Vagina (tissue), 2 donors: ENCODE measurements around the gene MACO1.

Experiments
- POLR2A ChIP-seq, 2 donors: fragments of 450-650 bp; IDR thresholded peaks; one replicate each; pipeline ENCODE4 v1.6.1; 2017; ENCODE audit warnings: antibody characterized with exemption in 2 of 2, mild to moderate bottlenecking in 2 of 2, moderate library complexity in 2 of 2
- TF ChIP-seq, protein P1 (sequence below), 3 experiments: fragments of 450-650 bp in 2 of 3; fragments of 200-600 bp in 1 of 3; sonication (generic) in 1 of 3; IDR thresholded peaks; one replicate each; pipeline ENCODE4 v1.5.1; 2017 to 2019; ENCODE audit warnings: antibody characterized with exemption in 3 of 3, mild to moderate bottlenecking in 2 of 3, moderate library complexity in 2 of 3

DNA sequence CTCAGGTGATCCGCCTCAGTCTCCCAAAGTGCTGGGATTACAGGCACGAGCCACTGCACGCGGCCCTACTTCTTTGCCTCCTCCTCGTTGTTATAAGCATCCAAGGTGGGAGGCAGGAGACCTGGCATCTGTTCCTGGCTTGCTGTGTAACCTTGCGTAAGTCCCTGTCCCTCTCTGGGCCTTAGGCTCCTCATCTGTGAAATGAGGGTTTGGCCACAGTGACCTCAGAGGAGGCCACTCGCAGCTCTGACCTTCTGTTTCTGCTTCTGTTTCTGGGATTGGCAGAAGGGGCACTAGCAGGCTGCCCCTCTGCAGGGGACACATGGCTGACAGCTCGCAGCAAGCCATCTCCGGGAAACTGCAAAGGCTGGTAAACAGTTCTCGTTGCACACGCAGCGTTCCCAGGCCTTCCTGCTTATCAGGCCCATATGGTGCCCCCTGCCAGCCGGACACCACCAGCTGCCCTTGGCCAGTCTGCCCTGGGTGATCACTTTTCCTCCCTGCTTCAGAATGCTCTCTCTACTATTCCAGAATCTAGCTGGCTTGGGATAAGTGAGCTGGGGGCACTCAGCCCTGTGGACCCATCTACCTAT, 110.1 kb downstream of the MACO1 start:
- TF ChIP-seq, protein P1, sequence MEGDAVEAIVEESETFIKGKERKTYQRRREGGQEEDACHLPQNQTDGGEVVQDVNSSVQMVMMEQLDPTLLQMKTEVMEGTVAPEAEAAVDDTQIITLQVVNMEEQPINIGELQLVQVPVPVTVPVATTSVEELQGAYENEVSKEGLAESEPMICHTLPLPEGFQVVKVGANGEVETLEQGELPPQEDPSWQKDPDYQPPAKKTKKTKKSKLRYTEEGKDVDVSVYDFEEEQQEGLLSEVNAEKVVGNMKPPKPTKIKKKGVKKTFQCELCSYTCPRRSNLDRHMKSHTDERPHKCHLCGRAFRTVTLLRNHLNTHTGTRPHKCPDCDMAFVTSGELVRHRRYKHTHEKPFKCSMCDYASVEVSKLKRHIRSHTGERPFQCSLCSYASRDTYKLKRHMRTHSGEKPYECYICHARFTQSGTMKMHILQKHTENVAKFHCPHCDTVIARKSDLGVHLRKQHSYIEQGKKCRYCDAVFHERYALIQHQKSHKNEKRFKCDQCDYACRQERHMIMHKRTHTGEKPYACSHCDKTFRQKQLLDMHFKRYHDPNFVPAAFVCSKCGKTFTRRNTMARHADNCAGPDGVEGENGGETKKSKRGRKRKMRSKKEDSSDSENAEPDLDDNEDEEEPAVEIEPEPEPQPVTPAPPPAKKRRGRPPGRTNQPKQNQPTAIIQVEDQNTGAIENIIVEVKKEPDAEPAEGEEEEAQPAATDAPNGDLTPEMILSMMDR (IDR thresholded peaks at IDR 0.05) = no peak
- no peak for TF ChIP-seq POLR2A (IDR thresholded peaks at IDR 0.05)
